ENCODE data around the gene SYNGR4. TPM values are rescaled to one million over a fixed set of nuclear protein-coding genes. Genes with fewer than 3 reads are reported as not detected.

SYNGR4 gene
- total RNA-seq, 1 experiment from 2014 or later, result 0.49 TPM

DNA sequence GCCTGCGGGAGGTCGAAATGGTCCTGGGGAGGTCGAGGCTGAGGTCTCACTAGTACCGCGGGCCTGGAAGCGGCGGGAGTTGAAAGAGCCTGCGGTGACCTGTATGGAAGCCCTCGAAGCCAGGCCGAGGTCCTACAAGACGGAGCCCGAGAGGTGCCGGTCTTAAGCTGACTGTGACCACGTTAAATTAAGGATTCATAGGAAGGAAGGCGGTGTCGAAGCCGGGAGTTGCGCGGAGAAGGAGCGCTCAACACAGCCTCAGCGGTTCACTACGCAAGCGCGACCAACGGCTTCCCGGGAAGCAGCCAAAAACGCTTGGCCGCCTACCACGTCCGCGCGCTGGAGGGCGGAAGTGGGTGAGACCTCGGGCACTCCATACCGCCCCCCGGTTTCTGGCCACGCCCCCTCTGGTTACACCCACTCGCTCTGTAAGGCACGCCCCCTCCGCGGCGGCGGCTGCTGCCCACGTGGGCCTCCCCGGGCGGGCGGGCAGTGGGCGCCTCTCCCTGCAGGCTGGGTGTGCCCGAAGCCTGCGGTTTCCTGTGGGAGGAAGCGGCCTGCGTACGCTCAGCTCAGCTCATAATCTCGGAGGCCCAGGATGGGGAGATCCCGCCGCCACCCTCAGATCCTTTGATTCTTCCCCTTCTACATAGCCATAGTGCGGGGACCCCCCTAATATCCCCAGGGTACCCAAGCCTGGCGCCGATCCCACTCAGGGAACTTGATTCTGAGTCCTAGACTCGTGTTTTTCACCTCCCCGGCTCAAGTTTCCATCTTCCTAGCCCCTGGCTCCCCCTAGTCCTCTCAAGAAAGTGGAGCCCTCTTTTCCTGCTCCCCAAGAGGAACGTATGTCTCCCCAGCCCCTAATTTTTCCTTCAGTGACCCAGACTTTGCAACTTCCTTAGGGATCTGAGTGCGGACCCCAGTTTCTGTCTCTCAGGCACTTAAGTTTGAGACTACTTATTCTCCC, 42.3 kb upstream of the SYNGR4 start (continued):
- TF ChIP-seq, protein P1, sequence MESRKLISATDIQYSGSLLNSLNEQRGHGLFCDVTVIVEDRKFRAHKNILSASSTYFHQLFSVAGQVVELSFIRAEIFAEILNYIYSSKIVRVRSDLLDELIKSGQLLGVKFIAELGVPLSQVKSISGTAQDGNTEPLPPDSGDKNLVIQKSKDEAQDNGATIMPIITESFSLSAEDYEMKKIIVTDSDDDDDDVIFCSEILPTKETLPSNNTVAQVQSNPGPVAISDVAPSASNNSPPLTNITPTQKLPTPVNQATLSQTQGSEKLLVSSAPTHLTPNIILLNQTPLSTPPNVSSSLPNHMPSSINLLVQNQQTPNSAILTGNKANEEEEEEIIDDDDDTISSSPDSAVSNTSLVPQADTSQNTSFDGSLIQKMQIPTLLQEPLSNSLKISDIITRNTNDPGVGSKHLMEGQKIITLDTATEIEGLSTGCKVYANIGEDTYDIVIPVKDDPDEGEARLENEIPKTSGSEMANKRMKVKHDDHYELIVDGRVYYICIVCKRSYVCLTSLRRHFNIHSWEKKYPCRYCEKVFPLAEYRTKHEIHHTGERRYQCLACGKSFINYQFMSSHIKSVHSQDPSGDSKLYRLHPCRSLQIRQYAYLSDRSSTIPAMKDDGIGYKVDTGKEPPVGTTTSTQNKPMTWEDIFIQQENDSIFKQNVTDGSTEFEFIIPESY (IDR thresholded peaks at IDR 0.05; ENCODE audit: extremely low read depth, insufficient replicate concordance, low read length), result peak; percentile 14
- TF ChIP-seq ELF1 (IDR thresholded peaks at IDR 0.05; ENCODE audit: borderline replicate concordance, low read depth) (no peak; the same call in 1 of the 2 replicates), RAD21 (IDR thresholded peaks at IDR 0.05; ENCODE audit: low read depth) (no peak)

DNA sequence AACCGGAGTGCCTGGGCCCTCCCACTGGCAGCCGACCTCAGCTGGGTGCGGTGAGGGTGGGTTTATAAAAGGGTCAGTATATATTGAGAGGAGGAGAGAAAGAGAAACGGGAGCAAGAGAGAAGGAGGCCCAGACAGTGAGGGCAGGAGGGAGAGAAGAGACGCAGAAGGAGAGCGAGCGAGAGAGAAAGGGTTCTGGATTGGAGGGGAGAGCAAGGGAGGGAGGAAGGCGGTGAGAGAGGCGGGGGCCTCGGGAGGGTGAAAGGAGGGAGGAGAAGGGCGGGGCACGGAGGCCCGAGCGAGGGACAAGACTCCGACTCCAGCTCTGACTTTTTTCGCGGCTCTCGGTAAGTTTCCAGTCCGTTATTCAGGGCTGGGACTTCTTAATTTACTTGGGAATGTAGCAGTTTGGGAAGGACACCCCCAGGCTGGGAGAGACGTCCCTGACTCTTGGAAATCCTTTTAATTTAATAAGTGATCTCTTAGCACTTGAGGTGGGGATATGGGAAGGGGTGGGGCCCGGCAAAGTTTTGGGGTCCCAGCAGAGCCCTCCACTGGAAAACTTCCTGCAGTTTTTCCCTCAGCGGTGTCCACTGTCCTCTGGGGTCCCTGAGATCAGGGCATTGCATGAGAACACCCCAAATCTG, 38.8 kb upstream of the SYNGR4 start, which contains the start of gene EMP3:
EMP3 (plus strand) TSS at position 288 of the 646 bp plus-strand sequence. CDS start 1,293 bp downstream, outside the sequence.
- CTCF ChIA-PET, result interaction anchor here (1.0 to 10.2 kb wide), 2 partner anchors 8 to 11 kb away, joined by 4 to 158 read pairs; no protein-coding TSS in a partner anchor
- peak; percentile 63 for DNase-seq (ENCODE audit: low read depth, low spot score)
- peak within 1 kb of the TSS; percentile 84 for H3K9ac ChIP-seq (ENCODE audit: low read length)
- H3K27me3 ChIP-seq (ENCODE audit: insufficient read depth, low read length), result no peaks in the 10 kb centered on the region
- H3K4me2 ChIP-seq (ENCODE audit: low read length), result peak within 1 kb of the TSS; percentile 99
- intact Hi-C loops (cut with micrococcal nuclease), result loop anchor here (1.0 to 10.0 kb wide), 3 partner anchors 8 to 259 kb away; partner anchors contain the start of genes GRIN2D and KDELR1
- peaks cover 23% of the 10 kb centered on the region for H3K79me2 ChIP-seq (ENCODE audit: insufficient read depth, low read length)
- H3K36me3 ChIP-seq (ENCODE audit: control insufficient read depth in 1 of 2, insufficient read depth in 2 of 2, low read length in 2 of 2), result peaks cover 0 to 4% of the 10 kb centered on the region in 2 experiments; a peak in 1 of 4 replicates
- H3K27ac ChIP-seq (ENCODE audit: low read depth, low read length), result peak within 1 kb of the TSS; percentile 94
- no peaks in the 10 kb centered on the region for H3K9me3 ChIP-seq (ENCODE audit: control insufficient read depth in 1 of 2, insufficient read depth in 1 of 2, low read depth in 1 of 2, low read length in 2 of 2)
- H2AFZ ChIP-seq (ENCODE audit: low read depth, low read length, poor library complexity, severe bottlenecking), result no peak within 1 kb of the TSS
- RAD21 ChIA-PET (ENCODE audit: low non-redundant PET in 1 of 2, low total read pairs in 2 of 2, uncharacterized antibody in 2 of 2, unreplicated experiment in 2 of 2), result interaction anchor here (0.6 to 1.3 kb wide), 2 partner anchors 8 to 156 kb away, joined by 4 to 6 read pairs; no protein-coding TSS in a partner anchor
- no TSS peak for BruUV-seq (replicated peaks)
- TF ChIP-seq POLR2AphosphoS5 (IDR thresholded peaks at IDR 0.05; ENCODE audit: low read depth, low read length) (peak; percentile 78), ZFX (IDR thresholded peaks at IDR 0.05) (peak; percentile 13; the same call in 1 of the 2 replicates), JUND (IDR thresholded peaks at IDR 0.05) (no peak), RAD21 (IDR thresholded peaks at IDR 0.05; ENCODE audit: low read depth) (no peak), POLR2A (IDR thresholded peaks at IDR 0.05; ENCODE audit: borderline replicate concordance, extremely low read depth, insufficient read depth, insufficient read length) (peak; percentile 81), SP1 (IDR thresholded peaks at IDR 0.05; ENCODE audit: low read depth) (peak; percentile 32)
- TF ChIP-seq, protein P2, sequence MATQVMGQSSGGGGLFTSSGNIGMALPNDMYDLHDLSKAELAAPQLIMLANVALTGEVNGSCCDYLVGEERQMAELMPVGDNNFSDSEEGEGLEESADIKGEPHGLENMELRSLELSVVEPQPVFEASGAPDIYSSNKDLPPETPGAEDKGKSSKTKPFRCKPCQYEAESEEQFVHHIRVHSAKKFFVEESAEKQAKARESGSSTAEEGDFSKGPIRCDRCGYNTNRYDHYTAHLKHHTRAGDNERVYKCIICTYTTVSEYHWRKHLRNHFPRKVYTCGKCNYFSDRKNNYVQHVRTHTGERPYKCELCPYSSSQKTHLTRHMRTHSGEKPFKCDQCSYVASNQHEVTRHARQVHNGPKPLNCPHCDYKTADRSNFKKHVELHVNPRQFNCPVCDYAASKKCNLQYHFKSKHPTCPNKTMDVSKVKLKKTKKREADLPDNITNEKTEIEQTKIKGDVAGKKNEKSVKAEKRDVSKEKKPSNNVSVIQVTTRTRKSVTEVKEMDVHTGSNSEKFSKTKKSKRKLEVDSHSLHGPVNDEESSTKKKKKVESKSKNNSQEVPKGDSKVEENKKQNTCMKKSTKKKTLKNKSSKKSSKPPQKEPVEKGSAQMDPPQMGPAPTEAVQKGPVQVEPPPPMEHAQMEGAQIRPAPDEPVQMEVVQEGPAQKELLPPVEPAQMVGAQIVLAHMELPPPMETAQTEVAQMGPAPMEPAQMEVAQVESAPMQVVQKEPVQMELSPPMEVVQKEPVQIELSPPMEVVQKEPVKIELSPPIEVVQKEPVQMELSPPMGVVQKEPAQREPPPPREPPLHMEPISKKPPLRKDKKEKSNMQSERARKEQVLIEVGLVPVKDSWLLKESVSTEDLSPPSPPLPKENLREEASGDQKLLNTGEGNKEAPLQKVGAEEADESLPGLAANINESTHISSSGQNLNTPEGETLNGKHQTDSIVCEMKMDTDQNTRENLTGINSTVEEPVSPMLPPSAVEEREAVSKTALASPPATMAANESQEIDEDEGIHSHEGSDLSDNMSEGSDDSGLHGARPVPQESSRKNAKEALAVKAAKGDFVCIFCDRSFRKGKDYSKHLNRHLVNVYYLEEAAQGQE (IDR thresholded peaks at IDR 0.05; ENCODE audit: low read depth), result no peak
- H4K20me1 ChIP-seq (ENCODE audit: insufficient read depth), result no peaks in the 10 kb centered on the region
- H3K9me2 ChIP-seq (ENCODE audit: insufficient read depth), result no peaks in the 10 kb centered on the region
- peak within 1 kb of the TSS; percentile 72 to 80 for H3K4me3 ChIP-seq (replicated peaks in 1 of 2; ENCODE audit: low read depth in 1 of 2, low read length in 2 of 2)
- POLR2A ChIA-PET, result interaction anchor here (0.9 to 1.5 kb wide), 3 partner anchors 7 to 38 kb away, joined by 5 to 6 read pairs (median 5); no protein-coding TSS in a partner anchor
- peak; percentile 39 for ATAC-seq
- H3K4me1 ChIP-seq (ENCODE audit: control insufficient read depth in 1 of 2, insufficient read depth in 2 of 2, low read length in 2 of 2), result peaks cover 35 to 68% of the 10 kb centered on the region in 2 experiments
